SHP77 treated with DMSO at 0.1 percent for 48 hours (cell line): ENCODE data around the gene DRD5.

Experiments used
- DNase-seq: peaks from one replicate; lab custom pipeline; 2025; lab: John Stamatoyannopoulos, UW

The DRD5 gene

GRCh38 chr4:9816285-9816684 is 34.9 kb downstream of the DRD5 start:
- DNase-seq: no peak

- no peak for DNase-seq
Measured at GRCh38 chr4:9820343-9820742, 38.9 kb downstream of the DRD5 start.

DNA sequence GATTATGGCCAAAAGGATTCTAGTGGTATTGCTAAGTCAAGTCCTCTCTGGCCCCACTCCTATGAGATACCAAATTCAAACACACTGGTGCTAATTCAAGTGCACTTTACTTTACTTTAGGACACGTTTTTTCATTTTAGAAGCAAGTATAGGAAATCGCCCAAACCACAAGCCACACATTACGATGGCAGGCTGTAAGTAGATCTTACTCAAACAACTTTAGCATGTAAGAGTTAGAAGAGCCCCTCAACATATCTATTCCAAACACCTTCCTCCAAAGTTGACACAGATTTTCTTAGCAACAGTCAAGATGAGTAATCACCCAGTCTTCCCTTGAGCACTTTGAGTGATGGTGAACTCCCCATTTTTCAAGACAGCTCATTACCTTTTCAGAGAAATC is 43.6 kb downstream of the DRD5 start:
- no peak for DNase-seq

DNA sequence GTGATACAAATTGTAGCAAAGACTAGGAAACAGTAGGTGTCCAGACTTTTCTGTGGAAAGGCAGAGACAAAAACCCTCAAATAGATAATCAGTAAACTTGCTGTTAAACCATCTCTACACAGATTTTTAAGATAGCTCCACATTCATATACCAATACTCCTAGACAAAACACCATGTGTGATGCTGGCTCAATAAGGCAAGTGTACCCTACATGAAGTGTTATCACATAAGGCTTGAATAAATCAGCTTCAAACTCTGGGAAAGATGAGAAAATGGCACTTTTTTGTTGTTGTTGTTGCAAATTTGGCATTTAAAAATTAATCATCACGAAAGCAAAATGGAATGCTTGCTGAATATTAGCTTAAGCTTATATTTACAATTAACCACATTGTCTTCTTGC is 45.1 kb downstream of the DRD5 start:
- DNase-seq: no peak

DNA sequence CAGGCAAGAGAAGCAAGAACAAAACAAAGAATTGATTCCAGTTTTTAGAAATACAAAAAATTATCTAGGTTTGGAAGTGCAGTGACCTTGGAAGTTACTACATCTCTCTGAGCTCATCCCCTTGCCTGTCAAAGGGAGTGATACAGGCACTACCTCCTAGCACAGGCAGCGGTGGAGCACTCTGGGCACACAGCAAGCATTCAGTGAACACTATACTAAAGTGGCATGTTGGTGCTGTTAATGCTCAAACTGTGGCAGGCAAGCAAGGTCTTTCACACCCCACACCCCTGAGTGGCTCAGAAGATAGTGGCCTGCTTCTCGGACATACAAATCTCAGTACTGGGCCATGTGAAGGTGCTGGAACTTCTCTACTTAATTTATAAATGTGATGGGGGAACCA is 51.2 kb downstream of the DRD5 start:
- DNase-seq: no peak

- DNase-seq: no peak
Measured at GRCh38 chr4:9833421-9833820, 52.0 kb downstream of the DRD5 start.
